LNCaP clone FGC (cell line): ENCODE data around the gene MTA1.

Source experiments
- DNase-seq: peaks from one replicate; pipeline ENCODE4 v3.0.0-alpha.2; 2011; ENCODE audit warnings: low read depth
- H3K4me3 ChIP-seq: 2 replicates; pipeline ENCODE4 v1.5.1; 2011; ENCODE audit warnings: mild to moderate bottlenecking, low read depth, low read length, control low read depth
- CTCF ChIP-seq: IDR thresholded peaks from 2 replicates; pipeline ENCODE4 v1.5.1; 2012; ENCODE audit warnings: mild to moderate bottlenecking; ENCODE audit not compliant: control insufficient read depth, insufficient read depth; ENCODE audit errors: extremely low read depth

The MTA1 gene

DNA sequence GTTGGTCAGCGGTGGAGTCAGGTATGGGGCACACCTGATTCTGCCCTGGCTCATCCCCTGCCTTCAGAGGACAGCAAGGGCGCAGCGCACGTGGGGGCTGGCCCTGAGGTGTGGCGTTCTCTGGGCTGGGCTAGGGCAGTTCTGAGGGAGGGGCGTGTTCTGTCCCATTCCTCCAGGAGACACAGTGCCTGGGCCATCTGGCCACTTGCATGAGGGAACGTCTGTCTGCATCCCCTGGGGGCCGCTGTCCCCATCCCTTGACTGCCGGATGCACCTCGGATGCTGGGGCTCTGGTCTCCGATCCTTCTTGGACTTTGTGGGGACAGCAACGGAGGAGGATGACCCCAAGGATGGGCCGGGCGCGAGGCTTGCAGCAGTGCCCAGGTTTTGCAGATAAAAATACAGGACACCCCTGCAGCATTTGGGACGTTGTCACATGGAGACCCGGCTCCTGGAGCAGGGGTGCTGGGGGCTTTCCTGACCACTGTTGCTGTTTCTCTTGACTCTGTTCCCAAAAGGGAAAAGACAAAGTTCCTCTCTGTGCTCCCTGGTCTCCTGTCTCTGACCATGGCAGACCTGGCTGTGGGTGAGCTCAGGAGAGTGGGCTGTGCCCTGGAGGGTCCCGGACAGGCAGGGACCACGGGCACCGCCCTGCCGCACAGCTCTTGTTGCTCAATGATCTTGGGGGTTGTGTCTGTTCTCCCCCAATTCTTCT, 6.9 kb downstream of the MTA1 start:
- H3K4me3 ChIP-seq = no peak overlapping the region
- no peak for DNase-seq
- TF ChIP-seq CTCF = no peak

DNA sequence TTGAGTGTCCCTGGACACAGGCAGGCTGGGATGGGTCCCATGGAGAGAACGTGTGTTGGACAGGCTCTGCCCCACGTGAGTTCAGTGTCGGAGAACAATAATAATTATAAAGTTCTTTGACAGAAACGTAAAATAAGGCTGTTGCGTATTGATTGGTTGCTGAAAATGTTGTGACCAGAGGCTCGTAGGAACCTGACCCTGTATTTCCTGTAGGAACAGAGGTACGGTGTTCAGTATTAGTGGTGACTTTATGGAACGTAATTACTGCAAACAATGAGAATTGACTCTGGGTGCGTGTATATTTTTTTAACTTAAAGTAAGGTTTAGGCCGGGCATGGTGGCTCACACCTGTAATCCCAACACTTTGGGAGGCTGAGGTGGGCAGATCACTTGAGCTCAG, 7.8 kb downstream of the MTA1 start:
- TF ChIP-seq CTCF = no peak
- DNase-seq = no peak
- no peak overlapping the region for H3K4me3 ChIP-seq

DNA sequence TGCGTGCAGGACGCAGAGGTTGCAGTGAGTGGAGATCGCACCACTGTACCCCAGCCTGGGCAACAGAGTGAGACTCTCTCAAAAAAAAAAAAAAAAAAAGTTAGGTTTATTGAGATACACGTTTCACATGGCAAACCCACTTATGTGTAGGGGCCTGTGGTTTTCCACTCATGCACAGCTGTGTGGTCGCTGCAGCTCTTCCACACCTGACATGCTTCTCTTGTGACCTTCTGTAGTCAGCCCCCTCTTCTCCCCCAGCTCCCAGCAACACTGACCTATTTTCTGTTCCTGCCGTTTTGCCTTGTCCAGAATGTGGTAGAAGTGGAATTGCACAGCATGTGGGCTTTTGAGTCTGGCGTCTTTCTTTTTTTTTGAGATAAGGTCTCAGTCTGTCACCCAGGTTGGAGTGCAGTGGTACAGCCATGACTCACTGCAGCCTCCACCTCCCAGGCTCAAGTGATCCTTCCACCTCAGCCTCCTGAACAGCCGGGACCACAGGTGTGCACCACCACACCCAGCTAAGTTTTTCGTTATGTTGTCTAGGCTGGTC, 8.4 kb downstream of the MTA1 start:
- no peak for DNase-seq
- TF ChIP-seq CTCF = no peak
- no peak overlapping the region for H3K4me3 ChIP-seq

DNA sequence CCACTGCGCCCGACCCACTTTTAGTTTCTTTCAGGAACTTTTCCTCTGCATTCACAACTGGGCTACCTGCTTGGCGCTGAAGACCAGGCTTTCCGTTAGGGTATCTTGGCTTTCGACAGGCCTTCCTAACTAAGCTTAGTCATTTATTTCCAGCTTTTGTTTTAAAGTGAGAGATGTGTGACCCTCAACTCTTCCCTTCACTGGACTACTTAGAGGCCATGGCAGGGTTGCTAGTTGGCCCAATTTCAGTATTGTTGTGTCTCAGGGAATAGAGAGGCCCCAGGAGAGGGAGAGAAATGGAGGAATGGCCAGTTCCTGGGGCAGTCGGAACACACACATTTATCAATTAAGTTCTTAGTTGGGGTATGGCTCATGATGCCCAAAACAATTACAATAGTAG, 10.4 kb downstream of the MTA1 start:
- no peak for DNase-seq
- no peak overlapping the region for H3K4me3 ChIP-seq
- TF ChIP-seq CTCF = no peak

DNA sequence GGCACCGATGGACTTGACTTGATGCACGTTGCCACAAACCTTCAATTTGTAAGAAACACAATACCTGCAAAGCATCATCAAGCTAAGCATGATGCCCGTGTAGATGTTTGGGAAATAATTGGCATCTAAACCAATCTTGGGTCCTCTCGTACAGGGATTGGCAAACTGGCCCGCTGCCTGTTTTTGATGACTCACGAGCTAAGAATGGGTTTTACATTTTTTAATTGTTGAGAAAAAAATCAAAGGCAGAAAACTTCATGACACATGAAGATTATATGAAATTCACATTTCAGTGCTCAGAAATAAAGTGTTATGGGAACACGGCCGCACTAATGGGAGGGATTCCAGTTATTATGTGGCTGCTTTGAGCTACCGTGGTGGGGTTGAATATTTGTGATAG, 10.9 kb downstream of the MTA1 start:
- TF ChIP-seq CTCF = no peak
- DNase-seq = no peak
- no peak overlapping the region for H3K4me3 ChIP-seq

DNA sequence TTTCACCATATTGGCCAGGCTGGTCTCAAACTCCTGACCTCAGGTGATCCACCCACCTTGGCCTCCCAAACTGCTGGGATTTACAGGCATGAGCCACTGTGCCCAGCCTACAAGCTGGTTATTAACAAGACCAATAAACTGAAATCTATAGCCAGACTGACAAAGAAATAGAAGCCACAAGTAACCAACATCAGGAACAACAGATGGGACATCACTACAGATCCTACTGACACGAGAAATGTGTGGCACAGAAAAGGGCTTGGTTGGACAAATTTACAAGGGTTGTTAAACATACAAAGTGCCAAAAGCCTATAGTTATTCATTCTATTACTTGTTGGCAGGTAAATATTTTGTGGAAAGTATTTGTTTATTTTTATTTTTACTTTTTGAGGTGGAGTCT, 11.6 kb downstream of the MTA1 start:
- DNase-seq = no peak
- H3K4me3 ChIP-seq = no peak overlapping the region
- TF ChIP-seq CTCF = no peak

DNA sequence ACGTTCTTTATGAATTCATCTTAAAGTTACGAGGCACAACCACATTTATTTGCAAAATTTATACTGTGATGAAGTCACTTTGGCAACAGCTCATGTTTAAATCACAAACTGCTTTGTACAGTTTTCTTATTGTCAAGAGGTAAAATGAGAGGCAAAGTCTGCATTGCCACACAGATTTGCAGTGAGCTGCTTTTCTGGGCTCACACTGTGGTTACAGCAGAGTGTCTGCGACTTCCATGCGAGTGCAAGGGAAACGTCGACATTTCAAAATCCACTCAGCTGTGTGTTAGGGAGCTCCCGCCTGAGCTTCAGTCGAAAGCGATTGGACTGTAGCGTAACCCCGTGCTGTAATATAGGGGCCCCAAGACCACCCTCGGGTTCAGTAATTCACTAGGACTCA, 13.0 kb downstream of the MTA1 start:
- no peak for DNase-seq
- no peak for TF ChIP-seq CTCF
- no peak overlapping the region for H3K4me3 ChIP-seq
